Fibroblast of mammary gland (primary cell): ENCODE data around the gene BAAT.

Experiments
- DNase-seq: peaks from one replicate; pipeline ENCODE4 v3.0.0-alpha.2; 2010; ENCODE audit warnings: low read depth
- H3K4me3 ChIP-seq: 2 replicates; pipeline ENCODE4 v1.5.1; 2011; ENCODE audit warnings: low read depth, mild to moderate bottlenecking, low read length, moderate library complexity; ENCODE audit not compliant: control insufficient read depth
- TF ChIP-seq, protein P1 (sequence below): conservative IDR thresholded peaks from 2 replicates; pipeline ENCODE4 v1.5.1; 2011; ENCODE audit warnings: low read depth, low read length, inconsistent platforms; ENCODE audit not compliant: control insufficient read depth, insufficient read depth

BAAT gene

DNA sequence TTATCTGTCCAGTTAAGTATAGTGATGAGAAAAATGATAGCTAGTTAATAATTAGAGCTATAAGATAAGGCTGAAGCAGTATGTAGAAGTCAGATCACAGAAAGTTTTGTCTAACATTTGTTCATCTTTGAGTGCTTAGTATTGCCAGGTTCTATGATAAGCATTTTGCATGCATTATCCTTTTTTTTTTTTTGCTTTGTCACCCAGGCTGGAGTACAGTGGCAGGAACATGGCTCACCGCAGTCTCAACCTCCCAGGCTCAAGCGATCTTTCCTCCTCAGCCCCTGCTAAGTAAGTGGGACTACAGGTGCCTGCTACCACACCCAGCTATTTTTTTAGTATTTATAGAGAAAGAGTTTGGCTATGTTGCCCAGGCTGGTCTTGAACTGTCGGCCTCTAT, 17.5 kb downstream of the BAAT start:
- TF ChIP-seq, protein P1, sequence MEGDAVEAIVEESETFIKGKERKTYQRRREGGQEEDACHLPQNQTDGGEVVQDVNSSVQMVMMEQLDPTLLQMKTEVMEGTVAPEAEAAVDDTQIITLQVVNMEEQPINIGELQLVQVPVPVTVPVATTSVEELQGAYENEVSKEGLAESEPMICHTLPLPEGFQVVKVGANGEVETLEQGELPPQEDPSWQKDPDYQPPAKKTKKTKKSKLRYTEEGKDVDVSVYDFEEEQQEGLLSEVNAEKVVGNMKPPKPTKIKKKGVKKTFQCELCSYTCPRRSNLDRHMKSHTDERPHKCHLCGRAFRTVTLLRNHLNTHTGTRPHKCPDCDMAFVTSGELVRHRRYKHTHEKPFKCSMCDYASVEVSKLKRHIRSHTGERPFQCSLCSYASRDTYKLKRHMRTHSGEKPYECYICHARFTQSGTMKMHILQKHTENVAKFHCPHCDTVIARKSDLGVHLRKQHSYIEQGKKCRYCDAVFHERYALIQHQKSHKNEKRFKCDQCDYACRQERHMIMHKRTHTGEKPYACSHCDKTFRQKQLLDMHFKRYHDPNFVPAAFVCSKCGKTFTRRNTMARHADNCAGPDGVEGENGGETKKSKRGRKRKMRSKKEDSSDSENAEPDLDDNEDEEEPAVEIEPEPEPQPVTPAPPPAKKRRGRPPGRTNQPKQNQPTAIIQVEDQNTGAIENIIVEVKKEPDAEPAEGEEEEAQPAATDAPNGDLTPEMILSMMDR = no peak
- no peak overlapping the region for H3K4me3 ChIP-seq
- no peak for DNase-seq

DNA sequence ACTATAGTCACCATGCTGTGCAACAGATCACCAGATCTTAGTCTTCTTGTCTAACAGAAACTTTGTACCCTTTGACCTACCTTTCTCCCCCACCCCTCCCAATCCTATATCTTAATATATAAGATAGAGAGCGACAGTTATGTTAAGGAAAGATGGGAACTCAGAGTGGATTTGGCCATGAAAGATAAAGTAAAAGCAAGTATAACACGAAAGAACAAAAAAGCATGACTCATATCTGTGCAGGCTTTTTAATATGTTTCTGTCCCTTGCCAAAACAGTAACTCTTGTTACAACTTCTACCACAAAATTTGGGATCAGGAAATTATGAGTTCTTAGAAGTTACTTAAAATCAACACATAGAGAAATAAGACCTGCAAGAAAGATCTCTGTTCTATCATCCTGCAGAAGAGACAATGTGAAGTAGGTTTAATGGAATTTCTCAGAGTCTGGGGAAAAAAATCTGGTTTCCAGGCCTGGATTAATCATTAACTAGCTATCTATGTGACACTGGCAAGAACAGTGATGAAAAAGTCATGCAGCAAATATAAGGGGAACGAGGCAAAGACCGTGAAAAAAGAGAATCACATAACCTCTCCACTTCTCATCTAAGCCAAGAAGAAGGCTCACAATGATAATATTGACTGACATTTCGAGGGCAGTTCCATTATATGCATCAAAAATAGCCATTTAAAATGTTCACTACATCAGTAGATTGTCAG, 18.6 kb downstream of the BAAT start:
- DNase-seq = peak; percentile 41
- H3K4me3 ChIP-seq = no peak overlapping the region
- TF ChIP-seq, protein P1 = no peak

DNA sequence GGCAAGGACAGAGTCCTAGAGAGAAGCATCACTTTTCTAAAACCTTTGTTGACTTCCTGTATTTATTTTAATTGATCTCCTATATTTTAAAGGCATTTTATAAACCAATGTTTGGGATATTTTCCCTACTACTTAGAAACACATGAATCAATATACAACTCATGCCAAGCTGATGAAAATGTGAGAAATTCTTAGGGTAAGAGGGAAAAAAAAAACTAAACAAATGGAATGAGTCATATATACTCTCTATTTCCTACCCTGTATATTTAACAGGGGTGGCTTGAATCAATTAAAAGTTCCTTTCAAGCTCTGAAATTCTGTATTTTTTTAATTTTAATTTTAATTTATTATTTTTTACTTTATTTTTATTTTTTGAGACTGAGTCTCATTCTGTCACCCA, 19.6 kb downstream of the BAAT start:
- TF ChIP-seq, protein P1 = no peak
- no peak overlapping the region for H3K4me3 ChIP-seq
- peak; percentile 56 for DNase-seq

DNA sequence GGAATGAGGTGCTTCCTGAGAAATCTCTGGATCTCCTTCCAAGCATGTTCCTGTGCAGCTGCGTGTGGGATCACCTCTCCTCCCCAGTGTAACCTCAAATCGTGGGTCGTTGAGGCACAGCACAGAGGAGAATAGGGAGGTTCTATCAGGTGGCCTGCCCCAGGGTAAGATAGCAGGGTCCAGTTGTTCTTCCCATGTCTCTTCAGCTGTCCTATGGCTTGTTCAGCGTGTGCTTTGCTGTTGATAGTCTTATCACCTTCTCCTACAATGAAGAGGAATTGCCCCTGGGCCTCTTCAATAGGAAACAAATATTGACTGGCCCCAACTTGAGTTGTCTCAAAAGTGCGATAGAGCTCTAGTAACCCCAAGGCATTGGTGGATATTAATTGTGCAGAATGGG, 22.4 kb downstream of the BAAT start:
- no peak overlapping the region for H3K4me3 ChIP-seq
- TF ChIP-seq, protein P1 = no peak
- no peak for DNase-seq

DNA sequence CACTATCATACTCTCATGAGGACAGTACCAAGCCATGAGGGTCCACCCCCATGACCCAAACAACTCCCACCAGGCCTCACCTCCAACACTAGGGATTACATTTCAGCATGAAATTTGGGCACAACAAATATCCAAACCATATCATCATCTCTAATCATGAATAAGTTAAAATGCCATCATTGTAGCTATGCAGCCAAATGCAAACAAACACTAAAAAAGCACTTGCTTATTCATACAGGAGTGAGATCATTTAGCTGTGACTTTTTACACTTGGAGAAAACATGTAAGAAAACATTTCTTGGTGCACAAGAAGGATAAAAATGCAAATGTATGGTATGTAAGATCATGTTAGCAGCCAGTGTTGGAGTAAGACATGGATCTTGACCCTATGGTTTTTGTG, 24.2 kb downstream of the BAAT start:
- no peak for DNase-seq
- TF ChIP-seq, protein P1 = no peak
- no peak overlapping the region for H3K4me3 ChIP-seq

DNA sequence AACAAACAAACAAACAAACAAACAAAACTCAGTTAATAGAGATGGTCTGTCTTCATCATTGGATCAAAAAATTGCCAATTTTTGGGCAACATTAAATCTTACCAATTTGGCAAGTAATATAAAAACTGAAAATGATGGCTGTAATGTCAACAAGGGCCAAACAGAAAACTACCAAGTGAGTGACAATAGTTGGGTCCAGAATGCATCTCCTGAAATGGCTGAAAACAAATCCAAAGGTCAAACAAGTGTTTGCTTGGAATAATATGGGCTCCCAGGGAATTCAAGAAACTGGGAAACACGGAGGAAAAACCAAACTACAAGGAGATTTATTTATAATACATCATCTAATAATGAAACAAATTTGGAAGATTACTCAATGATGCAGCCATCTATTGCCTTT, 25.1 kb downstream of the BAAT start:
- TF ChIP-seq, protein P1 = no peak
- H3K4me3 ChIP-seq = no peak overlapping the region
- DNase-seq = no peak
